Epidermal melanocyte (primary cell): ENCODE measurements around the gene INO80.
"Not testable (repeated sequence)": the region's sequence is repeated elsewhere in the genome, so short reads cannot be mapped to it uniquely, and the experiment has no call there.

ENCODE experiments used
- DNase-seq: peaks from one replicate; pipeline ENCODE4 v3.0.0; 2011; ENCODE audit warnings: low spot score; ENCODE audit not compliant: insufficient read length

The INO80 gene

DNA sequence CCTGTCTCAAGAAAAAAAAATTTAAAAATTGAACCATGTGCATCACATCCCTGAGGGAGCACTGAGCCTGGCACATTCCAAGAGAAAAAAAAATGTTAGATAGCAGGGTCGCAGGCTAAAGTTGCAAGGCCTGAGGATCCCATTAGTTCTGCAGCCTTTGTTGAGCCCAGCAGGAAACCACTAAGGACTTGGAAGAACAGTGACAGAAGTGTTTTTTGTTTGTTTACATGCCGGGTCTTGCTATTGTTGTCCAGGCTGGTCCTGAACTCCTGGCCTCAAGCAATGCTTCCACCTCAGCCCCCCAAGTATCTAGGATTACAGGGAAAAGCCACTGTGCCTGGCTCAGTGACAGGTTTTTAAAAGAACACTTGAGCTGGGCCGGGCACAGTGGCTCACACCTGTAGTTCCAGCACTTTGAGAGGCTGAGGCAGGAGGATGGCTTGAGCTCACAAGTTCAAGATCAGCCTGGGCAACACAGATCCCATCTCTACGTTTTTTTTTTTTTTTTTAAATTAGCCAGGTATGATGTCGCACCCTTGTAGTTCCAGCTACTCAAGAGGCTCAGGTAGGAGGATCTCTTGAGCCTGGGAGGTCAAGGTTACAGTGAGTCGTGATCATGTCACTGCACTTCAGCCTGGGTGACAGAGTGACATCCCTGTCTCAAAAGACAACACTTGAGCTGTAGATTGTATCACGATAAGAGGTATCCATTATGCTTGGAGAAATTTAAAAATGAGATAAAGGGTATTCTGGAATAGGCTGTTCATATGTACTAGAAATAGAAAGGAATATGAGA, 147.6 kb downstream of the INO80 start:
- DNase-seq: no peak

DNA sequence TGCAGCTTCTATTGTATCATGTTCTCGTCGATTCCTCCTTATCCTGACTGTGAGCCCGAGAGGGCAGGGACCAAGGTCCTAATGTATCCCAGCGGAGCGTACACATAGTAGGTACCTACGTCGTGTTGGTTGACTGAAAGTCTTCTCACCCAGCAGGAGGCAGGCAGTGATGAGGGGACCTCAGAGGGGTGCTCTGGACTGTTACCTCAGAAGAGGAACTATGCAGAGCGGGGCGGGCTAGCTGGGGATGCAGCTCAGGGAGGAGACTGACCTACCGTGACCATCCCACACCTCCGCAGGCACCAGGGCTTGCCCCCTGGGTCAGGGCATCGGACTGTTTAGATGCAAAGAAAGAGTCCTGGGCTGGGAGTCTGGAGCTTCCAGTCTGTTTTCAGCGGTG, 151.4 kb downstream of the INO80 start:
- no peak for DNase-seq

DNA sequence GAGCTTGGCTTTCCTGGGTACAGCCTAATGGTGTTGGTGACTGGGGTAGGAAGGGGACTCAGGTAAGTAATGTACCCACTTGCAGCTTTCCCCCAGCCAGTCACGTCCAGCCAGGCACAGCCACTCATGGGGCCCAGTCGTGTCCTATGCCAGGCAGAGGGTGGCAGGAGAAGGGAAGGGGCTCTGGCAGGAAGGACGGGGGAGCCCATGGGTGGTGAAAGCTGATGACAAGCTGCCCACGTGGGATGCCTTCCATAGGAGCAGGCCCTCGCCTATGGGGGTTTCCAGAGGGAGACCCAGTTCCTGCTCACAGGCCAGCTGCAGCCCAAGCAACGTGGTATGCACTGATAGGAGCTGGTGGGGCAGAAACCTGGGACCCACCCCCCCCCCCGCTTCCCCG, 152.1 kb downstream of the INO80 start:
- DNase-seq: no peak

DNA sequence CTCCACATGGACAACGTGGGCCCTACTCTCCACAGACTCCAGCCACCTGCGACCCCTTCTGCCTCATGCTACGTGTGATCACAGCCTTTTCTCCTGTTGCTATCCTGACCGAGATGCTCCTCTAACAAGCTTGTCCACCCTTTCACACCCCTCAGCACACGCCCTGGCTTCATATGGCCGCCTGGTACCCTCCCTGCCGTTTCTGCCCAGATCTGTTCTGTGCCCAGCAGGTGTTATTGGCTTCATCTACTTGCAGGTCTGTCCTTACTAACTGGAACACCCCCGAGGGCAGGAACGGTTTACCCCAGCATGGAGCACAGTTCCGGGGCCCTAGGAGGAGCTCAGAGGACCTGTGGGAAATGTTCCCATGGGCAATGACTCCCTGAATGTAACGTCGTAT, 152.9 kb downstream of the INO80 start:
- DNase-seq: no peak

DNA sequence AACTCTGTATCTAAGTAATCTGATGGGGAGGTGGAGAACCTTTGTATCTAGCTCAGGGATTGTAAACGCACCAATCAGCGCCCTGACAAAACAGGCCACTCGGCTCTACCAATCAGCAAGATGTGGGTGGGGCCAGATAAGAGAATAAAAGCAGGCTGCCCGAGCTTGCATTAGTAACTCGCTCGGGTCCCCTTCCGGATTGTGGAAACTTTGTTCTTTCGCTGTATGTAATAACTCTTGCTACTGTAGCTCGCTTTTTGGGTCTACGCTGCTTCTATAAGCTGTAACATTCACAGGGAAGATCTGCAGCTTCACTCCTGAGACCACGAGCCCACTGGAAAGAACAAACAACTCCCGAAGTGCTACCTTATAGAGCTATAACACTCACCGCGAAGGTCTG, 153.8 kb downstream of the INO80 start:
- not testable (repeated sequence) for DNase-seq

DNA sequence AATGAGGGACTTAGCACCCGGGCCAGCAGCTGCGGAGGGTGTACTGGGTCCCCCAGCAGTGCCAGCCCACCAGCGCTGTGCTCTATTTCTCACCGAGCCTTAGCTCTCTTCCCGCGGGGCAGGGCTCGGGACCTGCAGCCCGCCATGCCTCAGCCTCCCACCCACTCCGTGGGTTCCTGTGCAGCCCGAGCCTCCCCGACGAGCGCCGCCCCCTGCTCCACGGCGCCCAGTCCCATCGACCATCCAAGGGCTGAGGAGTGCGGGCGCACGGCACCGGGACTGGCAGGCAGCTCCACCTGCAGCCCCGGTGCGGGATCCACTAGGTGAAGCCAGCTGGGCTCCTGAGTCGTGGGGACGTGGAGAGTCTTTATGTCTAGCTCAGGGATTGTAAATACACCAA, 154.3 kb downstream of the INO80 start:
- not testable (repeated sequence) for DNase-seq

DNA sequence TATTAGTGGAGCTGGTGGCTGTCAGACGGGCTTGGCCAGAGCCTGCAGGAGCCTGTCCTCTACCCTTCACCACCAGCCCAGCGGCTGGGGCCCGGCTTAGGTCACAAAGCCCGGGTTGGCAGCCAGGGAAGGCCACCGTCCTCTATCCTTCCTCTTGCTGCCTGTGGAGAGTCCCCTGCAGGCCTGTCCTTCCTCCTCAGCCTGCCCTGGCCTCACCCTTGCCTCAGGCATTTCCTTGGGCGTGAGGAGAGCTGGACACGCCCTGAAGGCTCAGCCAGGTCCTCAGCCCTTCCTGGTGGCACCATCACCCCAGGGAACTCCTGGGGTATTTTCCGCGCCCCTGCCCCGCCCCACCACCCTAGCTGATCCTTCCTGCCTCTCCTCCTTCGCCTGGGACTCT, 155.2 kb downstream of the INO80 start:
- no peak for DNase-seq

DNA sequence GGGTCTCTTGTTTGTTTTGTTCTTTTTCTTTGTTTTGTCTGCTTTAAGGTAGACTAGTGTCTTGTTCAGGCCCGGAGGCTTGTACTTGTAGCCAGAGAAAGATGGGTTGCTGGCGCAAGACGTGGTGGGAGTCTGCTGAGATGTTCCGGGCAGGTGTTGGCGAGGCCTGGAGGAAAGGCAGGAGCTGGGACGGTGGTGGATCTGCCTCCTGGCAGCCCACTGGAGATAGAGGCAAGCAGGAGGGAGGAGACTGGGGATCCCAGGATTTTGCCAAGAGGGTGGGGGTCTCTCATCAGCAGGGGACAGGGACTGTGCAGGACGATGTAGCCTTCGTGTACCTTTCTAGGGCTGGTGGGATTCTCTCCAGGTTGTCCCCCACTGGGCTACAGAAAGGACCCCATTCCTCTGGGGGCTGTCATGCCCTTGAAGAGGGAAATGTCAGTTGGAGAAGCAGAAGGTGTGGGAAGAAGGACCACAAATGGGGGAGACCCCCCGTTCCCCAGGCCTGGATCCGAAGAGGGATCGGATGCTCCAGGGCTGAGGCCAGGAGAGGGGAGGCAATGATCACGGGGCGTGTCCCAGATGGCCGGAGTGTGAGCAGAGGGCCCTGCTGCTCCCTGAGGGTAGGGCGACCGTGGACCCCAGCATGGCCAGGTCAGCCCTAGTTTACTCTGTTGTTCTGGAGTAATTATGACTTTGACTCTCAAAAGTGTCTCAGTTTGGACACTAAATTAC, 155.8 kb downstream of the INO80 start:
- no peak for DNase-seq

DNA sequence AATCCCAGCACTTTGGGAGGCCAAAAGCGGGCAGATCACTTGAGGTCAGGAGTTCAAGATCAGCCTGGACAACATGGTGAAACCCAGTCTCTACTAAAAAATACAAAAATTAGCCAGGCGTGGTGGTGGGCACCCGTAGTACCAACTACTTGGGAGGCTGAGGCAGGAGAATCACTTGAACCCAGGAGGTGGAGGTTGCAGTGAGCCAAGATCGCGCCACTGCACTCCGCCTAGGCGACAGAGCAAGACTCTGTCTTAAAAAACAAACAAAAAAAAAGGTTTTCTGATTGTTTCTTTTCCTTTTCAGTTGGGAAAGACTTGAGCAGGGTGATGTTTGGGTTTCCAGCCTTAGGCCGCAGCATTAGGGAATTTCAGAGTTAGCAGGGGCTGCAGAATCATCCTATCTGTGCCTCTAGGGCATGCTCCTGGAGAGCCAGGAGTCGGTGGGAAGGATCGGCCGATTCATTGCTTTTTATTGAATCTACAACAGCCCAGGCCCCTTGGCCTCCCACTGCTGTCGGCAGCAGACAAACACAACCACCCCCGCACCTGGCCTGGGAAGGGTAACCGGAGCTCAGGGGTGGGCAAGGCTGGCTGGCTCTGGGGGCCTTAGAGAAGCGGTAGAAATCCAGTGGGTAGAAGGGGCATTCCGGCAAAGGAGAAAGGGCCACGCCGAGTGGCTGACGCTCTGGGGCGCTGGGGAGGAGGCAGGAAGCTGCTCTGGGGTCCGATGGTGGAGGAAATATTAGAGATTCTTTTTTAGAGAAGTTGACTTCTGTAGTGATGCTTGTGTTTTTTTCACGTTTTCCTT, 156.5 kb downstream of the INO80 start:
- DNase-seq: no peak

DNA sequence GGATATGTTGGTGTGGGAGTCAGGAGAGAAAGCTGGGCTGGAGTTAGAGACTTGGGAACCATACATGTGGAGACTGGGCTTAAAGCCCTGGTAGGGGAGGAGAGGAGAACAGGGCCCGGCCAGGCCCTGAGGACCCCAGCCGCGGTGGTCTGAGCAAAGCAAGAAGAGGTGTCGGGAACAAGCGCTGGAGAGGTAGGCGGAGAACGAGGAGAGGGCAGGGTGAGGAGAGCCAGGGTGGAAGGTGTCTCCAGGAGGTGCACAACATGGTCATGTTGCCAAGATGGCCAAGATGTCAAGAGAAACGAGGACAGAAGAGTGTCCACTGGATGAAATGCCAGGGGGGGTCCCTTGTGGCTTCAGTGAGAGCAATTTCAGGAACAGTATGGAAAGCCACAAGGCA, 157.4 kb downstream of the INO80 start:
- no peak for DNase-seq

DNA sequence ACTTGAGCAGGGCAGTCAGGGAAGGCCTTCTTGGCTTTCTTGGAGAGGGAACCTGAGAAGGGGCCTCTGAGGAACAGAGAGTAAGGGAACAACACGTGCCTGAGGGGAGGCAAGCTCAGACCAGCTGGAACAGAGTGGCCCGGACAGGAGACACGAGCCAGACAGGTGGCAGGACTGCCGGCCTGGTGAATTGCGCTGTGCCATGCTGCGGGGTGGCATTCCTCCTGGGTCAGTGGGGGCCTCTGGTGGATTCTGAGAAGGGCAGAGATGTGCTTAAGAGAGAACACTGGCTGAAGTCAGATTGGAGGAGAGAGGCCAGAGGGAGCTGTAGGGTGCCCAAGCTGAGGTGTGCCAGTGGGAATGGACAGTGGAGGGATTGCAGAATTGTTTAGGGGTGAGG, 157.9 kb downstream of the INO80 start:
- no peak for DNase-seq

DNA sequence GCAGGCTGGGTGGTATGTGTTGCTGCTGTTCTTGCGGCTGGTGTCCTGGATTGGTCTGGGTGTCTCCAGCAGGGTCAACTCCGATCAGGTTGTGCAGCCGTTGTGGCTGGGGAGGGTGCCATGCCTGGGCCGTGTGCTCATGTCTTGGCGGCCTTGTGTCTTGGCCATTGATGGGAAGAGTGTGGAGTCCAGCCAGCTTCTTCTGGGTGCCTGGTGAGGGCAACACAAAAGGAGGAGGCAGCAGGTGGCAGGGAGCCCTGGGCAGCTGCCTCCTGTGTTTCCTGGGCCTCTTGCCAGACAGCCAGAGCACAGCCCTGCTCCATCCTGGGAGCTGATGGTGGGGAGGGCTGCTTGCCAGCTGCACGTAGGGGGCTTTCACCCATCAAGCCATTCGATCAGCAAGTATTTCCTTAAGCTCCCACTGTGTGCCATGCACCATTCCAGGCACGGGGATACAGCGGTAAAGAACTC, 158.5 kb downstream of the INO80 start:
- no peak for DNase-seq

DNA sequence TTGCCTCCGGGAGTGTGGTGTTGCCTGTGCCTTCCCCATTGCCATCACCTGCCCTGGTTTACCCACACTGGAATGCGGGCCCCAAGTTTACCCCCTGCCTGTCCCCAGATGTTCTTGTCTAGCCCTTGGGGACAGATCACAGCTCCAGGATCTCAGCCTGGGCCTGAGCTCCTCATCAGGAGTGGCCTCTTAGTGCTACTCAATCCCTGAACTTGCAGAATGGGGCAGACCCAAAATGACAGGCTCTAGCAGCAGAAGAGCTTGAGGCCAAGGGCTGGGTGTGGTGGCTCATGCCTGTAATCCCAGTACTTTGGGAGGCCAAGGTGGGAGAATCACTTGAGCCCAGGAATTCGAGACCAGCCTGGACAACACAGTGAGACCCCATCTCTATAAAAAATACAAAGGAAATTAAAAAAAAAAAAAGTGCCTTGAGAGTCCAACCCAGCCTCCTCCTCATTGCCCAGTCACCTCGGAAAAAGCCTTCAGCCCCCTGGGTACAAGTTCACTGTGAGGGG, 159.0 kb downstream of the INO80 start:
- DNase-seq: no peak

DNA sequence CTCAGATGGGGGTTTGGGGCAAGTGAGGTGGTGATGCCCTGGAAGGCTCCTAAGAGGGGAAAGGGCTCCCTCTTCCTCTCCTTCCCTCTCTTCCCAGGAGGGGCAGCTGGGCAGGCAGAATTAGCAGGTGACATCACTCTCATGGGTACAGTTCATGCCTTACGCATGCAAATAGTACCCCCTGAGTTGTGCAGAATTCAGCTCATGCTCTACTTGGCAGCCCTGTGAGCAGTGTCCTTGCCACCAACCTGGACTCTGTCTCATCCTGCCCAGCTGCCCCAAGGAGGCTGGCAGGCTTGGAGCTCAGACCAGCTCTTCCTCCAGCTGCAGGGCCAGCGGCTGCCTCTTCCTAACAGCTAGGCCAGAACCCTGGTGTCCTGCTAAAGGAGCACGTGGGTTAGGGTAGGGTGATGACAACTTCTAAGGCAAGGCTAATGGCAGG, 159.5 kb downstream of the INO80 start:
- DNase-seq: no peak

DNA sequence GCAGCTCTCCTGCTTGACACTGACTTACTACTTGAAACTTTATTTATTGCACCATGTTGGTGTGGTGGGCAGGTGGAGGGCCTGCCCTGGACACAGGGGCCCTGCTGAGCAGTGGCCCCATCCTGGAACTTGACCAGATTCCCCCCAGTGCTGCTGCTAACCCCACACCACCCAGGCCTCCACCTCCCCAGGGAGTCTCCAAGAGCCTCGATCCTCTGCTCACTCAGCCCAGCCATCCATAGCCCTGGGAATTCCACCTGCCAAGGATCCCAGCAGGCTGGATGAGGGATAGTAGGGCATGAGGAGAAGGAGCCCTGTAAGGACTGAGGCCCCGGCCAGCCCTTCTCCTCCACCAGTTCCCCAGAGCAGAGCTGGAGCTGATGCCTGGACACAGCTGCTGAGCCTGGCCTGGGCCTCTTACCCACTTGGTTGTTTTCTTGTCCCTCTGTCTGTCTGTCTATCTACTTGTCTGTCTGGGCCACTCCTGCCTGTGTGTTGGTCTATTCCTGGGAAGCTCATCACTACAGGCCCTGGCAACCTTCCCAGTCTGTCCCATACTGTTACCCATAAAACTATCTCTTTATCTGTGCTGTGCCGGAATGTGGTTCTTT, 160.0 kb downstream of the INO80 start:
- DNase-seq: no peak

DNA sequence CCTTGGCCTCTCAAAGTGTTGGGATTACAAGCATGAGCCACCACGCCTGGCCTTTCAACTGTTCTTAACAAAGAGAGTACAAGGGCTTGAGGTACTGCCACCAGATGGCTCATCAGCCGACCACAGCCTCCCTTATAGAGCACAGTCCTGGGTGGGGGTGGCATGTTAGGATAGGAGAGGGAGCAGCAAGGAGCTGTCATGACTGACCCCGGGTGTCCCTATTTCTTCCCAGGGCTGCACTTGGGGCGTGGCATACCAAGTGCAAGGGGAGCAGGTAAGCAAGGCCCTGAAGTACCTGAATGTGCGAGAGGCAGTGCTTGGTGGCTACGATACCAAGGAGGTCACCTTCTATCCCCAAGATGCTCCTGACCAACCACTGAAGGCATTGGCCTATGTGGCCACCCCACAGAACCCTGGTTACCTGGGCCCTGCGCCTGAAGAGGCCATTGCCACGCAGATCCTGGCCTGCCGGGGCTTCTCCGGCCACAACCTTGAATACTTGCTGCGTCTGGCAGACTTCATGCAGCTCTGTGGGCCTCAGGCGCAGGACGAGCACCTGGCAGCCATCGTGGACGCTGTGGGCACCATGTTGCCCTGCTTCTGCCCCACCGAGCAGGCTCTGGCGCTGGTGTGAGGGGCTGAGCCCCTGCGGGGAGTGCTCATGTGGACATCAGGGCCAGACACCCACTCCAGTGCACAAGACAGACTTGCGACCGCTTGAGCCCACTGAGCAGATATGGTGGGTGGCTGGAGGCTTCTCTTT, 160.8 kb downstream of the INO80 start:
- no peak for DNase-seq

DNA sequence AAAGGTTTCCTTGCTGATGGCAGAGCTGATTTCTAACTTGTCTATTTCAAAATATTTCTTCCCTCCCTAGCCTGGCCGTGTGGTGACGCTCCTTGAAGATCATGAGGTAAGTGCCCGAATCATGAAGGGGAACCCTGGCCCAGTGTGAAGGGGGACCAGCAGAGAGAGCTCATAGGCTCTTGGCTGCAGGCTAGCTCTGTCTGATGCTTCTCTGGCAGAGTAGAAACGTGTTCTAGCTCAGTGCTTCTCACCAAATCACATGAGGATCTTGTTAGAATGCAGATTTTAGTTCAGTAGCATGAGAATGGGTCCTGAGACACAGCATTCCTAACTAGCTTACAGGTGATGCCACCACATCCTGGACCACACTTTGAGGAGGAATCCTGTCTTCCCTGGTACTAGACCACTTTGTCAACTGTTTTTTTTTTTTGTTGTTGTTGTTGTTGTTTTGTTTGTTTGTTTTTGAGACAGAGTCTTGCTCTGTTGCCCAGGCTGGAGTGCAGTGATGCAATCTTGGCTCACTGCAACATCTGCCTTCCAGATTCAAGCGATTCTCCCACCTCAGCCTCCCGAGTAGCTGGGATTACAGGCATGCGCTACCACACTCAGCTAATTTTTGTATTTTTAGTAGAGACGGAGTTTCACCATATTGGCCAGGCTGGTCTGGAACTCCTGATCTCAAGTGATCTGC, 161.8 kb downstream of the INO80 start:
- DNase-seq: not testable (repeated sequence)

DNA sequence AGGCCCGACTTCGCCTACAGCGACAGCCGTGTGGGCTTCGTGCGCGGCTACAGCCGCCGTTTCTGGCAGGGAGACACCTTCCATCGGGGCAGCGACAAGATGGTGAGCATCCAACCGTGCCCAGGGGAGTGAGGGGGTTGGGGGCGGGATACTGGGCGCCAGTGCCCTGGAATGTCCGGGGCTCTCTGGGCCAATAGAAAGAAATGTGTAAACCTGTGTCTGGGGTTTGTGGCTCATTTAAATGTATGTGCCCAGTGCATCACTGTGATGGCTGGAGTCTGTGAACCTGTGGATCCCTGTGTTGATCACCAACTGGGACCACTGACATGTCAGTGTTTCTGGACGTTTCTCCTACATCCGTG, 162.4 kb downstream of the INO80 start:
- no peak for DNase-seq

DNA sequence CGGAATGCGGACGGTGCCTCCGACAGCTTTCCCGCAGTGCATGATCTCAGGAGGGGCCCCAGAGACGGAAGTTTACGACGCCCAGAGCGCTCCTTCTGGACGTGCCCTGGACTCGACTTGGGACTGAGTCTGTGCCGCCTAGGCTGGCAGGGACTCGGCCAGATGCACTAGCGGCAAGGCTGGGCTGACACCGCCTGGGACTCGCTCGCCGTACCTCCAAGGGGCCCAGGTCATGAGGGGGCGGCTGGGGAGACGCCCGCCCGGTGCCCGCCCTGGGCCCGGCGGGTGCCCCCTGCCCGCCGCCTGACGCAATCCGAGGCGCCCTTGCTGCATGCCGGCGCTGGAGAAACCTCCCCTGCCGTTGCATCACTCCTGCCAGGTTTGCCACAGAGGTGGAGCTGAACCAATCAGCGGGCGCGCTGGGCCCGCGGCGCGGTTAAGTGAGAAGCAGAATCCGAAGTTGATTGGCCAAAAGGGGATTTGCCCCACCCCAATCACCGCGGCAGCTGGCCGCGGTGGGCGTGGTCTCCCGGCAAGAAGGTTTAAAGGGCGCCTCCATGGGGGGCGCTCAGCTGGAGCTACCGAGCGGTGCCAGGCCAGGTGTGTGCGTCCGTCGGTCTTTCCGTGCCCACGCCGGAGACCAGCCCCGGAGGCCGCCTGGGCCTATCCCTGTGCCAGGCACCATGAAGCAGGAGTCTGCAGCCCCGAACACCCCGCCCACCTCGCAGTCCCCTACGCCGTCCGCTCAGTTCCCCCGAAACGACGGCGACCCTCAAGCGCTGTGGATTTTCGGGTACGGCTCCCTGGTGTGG, 163.0 kb downstream of the INO80 start, which contains the start of gene CHAC1:
Gene CHAC1, plus strand, starts transcription at position 571 of the 812 bp plus-strand sequence. Its CDS starts 113 bp downstream, at position 684.
- peak; percentile 100 for DNase-seq
